Stimulated activated CD4-positive, alpha-beta T cell treated with anti-CD3 and anti-CD28 coated beads, Interleukin-15, amount 100 ng/mL, for 48 hours (primary cell): Measurements from ENCODE around the gene GPRC6A.

Experiments used
- DNase-seq, 2 donors: peaks; one replicate each; pipeline ENCODE4 v3.0.0-alpha.2; 2020; ENCODE audit warnings: low read depth in 2 of 2

Gene GPRC6A

GRCh38 chr6:116793224-116793623, 35.7 kb downstream of the GPRC6A start:
- DNase-seq = no peak

GRCh38 chr6:116783852-116784251, 45.0 kb downstream of the GPRC6A start:
- DNase-seq = no peak

- DNase-seq = no peak
Observed at GRCh38 chr6:116779573-116780164, 49.2 kb downstream of the GPRC6A start.

GRCh38 chr6:116773886-116774285, 55.0 kb downstream of the GPRC6A start:
- no peak for DNase-seq

GRCh38 chr6:116772450-116772849, 56.4 kb downstream of the GPRC6A start:
- DNase-seq = no peak

GRCh38 chr6:116767715-116768114, 61.2 kb downstream of the GPRC6A start:
- no peak for DNase-seq

- no peak for DNase-seq
Observed at GRCh38 chr6:116766506-116767176, 62.2 kb downstream of the GPRC6A start.

GRCh38 chr6:116764961-116765841, 63.7 kb downstream of the GPRC6A start, which contains the start of gene FAM162B:
Gene FAM162B, minus strand, starts transcription at chr6:116765719. Its CDS starts 143 bp downstream, at chr6:116765576.
- no peak for DNase-seq

- DNase-seq = no peak
Observed at GRCh38 chr6:116764629-116764960, 64.3 kb downstream of the GPRC6A start.

GRCh38 chr6:116763906-116764628, 64.8 kb downstream of the GPRC6A start:
- no peak for DNase-seq

GRCh38 chr6:116763048-116763447, 65.8 kb downstream of the GPRC6A start:
- DNase-seq = no peak

- DNase-seq = no peak
Observed at GRCh38 chr6:116762235-116762634, 66.6 kb downstream of the GPRC6A start.

GRCh38 chr6:116761779-116762178, 67.1 kb downstream of the GPRC6A start:
- DNase-seq = no peak

- no peak for DNase-seq
Observed at GRCh38 chr6:116745176-116745575, 83.7 kb downstream of the GPRC6A start.
